Activated T-helper 2 cell treated with anti-CD3 and anti-CD28 coated beads, Interferon-gamma antibody, Interleukin-2, Interleukin-4, amounts not matched to agents 10 μg/mL and 5 μg/mL and 100 μg/mL, durations not matched to agents 14 hours and 24 hours and 36 hours (primary cell): ENCODE results near the gene S1PR2. TPM values are rescaled to one million over a fixed set of nuclear protein-coding genes. Genes with fewer than 3 reads are reported as not detected.
A peak's percentile ranks its signal among the peaks of the same experiment; 100 is the strongest.

Experiments used
- DNase-seq: peaks from one replicate; pipeline ENCODE4 v3.0.0; 2021; ENCODE audit warnings: low spot score
- H3K27ac Mint-ChIP-seq: one replicate; pipeline ENCODE4 v1.8.0; 2021; ENCODE audit warnings: mixed read lengths
- H3K27me3 Mint-ChIP-seq: one replicate; pipeline ENCODE4 v1.8.0; 2021; ENCODE audit warnings: low read depth, mixed read lengths
- H3K36me3 Mint-ChIP-seq: one replicate; pipeline ENCODE4 v1.8.0; 2021; ENCODE audit warnings: low read depth, mixed read lengths
- H3K4me1 Mint-ChIP-seq: one replicate; pipeline ENCODE4 v1.8.0; 2021; ENCODE audit warnings: low read depth, mixed read lengths
- H3K4me3 Mint-ChIP-seq: one replicate; pipeline ENCODE4 v1.8.0; 2021; ENCODE audit warnings: low read depth, mild to moderate bottlenecking, moderate library complexity, mixed read lengths
- H3K9me3 Mint-ChIP-seq: one replicate; pipeline ENCODE4 v1.8.0; 2021; ENCODE audit warnings: mixed read lengths
- intact Hi-C: fragments of 100-400 bp; cut with micrococcal nuclease; formaldehyde crosslinking; loops from one replicate; pipeline ENCODE4 v1.15.1; 2023
- total RNA-seq: library from RNA; stranded (reverse); gene quantifications from 2 replicates; pipeline ENCODE4 v1.2.3, GENCODE V29; 2022

S1PR2 gene, protein sequence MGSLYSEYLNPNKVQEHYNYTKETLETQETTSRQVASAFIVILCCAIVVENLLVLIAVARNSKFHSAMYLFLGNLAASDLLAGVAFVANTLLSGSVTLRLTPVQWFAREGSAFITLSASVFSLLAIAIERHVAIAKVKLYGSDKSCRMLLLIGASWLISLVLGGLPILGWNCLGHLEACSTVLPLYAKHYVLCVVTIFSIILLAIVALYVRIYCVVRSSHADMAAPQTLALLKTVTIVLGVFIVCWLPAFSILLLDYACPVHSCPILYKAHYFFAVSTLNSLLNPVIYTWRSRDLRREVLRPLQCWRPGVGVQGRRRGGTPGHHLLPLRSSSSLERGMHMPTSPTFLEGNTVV
- 10.1 and 10.8 TPM in 2 replicates for total RNA-seq

DNA sequence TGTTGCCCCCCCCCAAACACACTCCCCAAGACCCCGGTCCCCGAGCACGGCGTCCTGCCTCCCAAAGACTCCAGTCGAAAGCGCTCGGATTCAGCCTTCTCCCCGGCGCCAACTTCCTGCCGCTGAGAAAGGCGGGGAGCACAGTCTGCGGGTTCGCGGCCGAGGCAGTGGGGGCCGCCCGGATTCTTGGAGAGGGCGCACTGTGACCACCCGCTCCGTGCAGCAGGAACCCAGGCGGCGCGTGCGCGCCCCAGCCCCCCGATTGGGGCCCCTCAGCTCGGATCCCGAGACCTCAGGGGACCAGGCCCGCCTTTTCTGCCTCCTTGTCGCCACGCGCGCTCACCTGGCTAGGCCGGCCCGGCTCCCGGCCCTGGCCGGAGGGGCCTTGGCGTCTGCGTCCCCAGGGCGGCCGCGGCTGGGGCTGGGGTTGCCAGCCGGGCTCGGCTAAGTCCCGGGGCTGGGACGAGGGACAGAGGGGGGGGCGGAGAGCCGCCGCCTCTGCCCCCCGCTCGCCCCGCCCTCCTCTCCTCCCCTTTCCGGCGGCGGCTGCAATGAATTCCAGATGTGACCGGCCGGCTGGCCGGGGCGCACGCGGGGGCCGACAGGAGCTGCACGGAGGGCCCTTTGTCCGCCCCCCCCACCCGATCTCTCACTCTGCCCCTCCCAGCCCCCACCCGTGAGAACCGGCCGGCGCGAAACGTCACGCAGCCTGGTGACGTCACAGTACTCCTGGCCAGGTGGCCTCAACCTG lies at the start of gene S1PR2:
TSS of gene S1PR2 (minus strand) at position 471 of the 751 bp plus-strand sequence. CDS start 6,426 bp downstream, outside the sequence.
- H3K9me3 Mint-ChIP-seq, result no peaks in the 10 kb centered on the region
- H3K27me3 Mint-ChIP-seq, result no peaks in the 10 kb centered on the region
- peak; percentile 51 for DNase-seq
- H3K27ac Mint-ChIP-seq, result peak within 1 kb of the TSS; percentile 62
- H3K4me1 Mint-ChIP-seq, result peaks cover 16% of the 10 kb centered on the region
- H3K36me3 Mint-ChIP-seq, result no peaks in the 10 kb centered on the region
- H3K4me3 Mint-ChIP-seq, result peak within 1 kb of the TSS; percentile 83
- intact Hi-C loops, result loop anchor here (2.0 kb wide), 1 partner anchor 36 kb away; the partner anchor contains the start of gene DNMT1

DNA sequence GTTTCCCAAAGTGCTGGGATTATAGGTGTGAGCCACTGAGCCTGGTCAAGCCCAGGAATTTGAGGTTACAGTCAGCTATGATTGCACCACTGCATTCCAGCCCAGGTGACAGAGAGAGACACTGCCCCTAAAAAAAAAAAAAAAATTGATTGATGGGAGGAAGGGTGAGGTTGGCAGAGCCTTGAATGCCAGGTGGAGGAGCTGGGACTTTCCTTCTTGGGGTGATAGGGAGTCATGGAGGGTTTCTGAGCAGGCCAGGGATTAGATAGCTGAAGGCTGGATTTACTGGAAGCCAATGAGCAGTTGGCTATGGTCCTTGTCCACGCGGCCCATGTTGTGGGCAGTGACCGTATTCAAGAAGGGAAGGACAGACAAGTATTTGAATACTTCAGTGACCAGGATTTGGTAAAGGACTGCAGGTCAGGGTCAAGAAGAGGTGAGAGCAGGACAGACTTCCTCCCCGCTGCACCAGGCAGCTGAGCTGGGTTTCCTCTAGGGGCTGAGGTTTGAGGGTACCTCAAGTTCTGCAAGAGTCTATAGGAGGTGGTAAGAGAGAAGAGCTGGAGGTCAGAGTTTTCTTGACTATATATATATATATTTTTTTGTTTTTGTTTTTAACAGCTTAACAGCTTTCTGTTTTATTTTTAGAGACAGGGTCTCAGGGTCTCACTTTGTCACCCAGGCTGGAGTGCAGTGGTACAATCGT lies 48.8 kb upstream of the S1PR2 start:
- intact Hi-C loops, result no loop called here
- no peak overlapping the region for H3K4me3 Mint-ChIP-seq
- H3K9me3 Mint-ChIP-seq, result no peaks in the 10 kb centered on the region
- DNase-seq, result no peak
- no peaks in the 10 kb centered on the region for H3K27me3 Mint-ChIP-seq
- H3K27ac Mint-ChIP-seq, result peak overlapping the region; percentile 30
- H3K36me3 Mint-ChIP-seq, result peaks cover 73% of the 10 kb centered on the region
- peaks cover 17% of the 10 kb centered on the region for H3K4me1 Mint-ChIP-seq

DNA sequence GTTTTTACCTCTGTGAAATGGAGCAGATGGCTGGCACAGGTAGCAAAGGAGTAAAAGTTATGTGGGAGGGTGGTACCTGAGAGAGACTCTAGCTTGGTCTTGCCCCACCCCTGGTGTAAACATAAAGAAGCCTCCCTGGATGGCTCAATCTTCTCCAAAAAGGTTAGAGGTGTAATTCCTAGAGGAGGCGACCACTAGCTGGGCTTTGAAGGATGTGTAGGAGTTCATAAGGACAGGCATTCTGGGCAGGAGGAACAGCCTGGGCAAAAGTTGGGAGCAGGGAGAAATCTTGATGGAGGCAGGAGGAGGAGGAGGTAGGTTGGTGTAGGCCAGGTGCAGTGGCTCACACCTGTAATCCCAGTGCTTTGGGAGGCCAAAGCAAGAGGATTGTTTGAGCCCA lies 47.8 kb upstream of the S1PR2 start:
- H3K27ac Mint-ChIP-seq, result peak overlapping the region; percentile 52
- no peak overlapping the region for H3K4me3 Mint-ChIP-seq
- H3K9me3 Mint-ChIP-seq, result no peaks in the 10 kb centered on the region
- peaks cover 71% of the 10 kb centered on the region for H3K36me3 Mint-ChIP-seq
- H3K4me1 Mint-ChIP-seq, result peaks cover 19% of the 10 kb centered on the region
- intact Hi-C loops, result no loop called here
- H3K27me3 Mint-ChIP-seq, result no peaks in the 10 kb centered on the region
- DNase-seq, result no peak

DNA sequence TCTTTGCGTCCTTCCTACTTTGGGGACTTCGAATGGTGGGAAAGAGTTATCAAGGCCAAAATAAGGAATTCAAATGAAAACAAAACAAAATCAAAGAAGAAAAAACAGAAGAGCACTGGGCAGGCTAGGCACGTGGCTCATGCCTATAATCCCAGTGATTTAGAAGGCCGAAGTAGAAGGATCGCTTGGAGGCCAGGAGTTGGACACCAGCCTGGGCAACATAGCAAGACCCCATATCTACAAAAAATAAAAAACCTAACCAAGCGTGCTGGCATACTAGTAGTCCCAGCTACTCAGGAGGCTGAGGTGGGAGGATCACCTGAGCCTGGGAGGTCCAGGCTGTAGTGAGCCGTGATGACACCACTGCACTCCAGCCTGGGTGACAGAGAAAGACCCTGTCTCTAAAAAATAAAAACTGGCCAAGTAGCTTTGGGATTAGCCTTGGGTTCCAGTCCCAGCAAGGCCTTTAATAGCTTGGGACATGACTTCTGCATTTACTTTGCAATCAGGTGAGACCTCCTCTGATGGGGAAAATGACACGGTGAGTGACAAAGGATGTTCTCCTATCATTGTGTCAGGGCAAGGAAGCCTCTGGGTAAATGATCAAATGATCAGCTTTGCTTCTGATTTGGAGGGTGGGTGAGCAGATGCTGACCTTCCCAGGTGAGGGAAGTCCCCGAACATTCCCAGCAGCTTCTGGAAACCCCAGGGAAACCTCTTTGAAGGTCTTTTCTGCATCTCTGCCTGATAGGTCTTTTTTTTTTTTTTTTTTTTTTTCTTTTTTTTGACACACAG lies 46.9 kb upstream of the S1PR2 start:
- intact Hi-C loops, result no loop called here
- Mint-ChIP-seq H3K4me1 (peaks cover 20% of the 10 kb centered on the region), H3K36me3 (peaks cover 64% of the 10 kb centered on the region), H3K27ac (no peak overlapping the region), H3K4me3 (peak overlapping the region; percentile 39), H3K9me3 (no peaks in the 10 kb centered on the region), H3K27me3 (no peaks in the 10 kb centered on the region)
- DNase-seq, result no peak

DNA sequence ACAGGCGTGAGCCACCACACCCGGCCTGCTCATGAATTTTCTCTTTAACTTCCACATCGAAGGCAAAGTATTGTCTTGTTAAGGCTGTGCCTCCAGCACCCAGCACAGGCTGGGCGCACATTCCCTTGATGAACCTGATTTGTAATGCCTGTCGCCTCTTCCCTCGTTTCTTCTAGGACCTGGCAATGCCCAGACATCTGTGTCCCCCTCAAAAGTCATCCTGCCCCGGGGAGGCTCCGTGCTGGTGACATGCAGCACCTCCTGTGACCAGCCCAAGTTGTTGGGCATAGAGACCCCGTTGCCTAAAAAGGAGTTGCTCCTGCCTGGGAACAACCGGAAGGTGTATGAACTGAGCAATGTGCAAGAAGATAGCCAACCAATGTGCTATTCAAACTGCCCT lies 43.5 kb upstream of the S1PR2 start:
- Mint-ChIP-seq H3K27me3 (no peaks in the 10 kb centered on the region), H3K36me3 (peaks cover 60% of the 10 kb centered on the region), H3K4me3 (no peak overlapping the region), H3K27ac (no peak overlapping the region), H3K4me1 (peaks cover 24% of the 10 kb centered on the region), H3K9me3 (no peaks in the 10 kb centered on the region)
- no peak for DNase-seq
- intact Hi-C loops, result no loop called here

DNA sequence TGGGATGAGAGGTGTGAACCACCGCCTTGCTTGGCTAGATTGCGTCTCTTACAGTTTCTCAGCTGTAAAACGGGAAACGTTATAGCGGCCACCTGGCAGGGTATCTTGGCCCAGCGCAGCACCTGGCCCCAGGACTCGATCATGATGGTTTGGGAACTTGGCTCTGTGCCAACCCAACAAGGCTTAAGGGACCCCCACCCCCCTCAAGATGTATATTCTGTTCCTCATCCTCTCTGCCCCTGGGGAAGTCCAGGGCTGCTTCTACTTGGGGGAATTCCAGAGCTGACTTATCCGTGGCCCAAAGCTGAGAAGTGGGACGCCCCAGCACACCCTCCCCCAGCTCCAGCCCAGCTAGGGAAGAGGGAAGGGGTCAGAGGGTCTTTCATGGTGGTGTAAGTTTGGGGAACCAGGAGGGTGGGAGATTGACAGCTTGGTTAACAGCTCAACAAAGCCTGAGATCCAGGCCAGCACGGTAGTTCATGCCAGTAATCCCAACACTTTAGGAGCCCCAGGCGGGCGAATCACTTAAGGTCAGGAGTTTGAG lies 40.5 kb upstream of the S1PR2 start:
- no peak for DNase-seq
- H3K36me3 Mint-ChIP-seq, result peaks cover 33% of the 10 kb centered on the region
- H3K4me3 Mint-ChIP-seq, result peak overlapping the region; percentile 87
- H3K27me3 Mint-ChIP-seq, result no peaks in the 10 kb centered on the region
- no peaks in the 10 kb centered on the region for H3K9me3 Mint-ChIP-seq
- peaks cover 19% of the 10 kb centered on the region for H3K4me1 Mint-ChIP-seq
- peak overlapping the region; percentile 94 for H3K27ac Mint-ChIP-seq
- intact Hi-C loops, result loop anchor here (2.0 kb wide), 3 partner anchors 15 to 109 kb away; partner anchors contain the start of genes ICAM4, RAVER1 and TYK2

DNA sequence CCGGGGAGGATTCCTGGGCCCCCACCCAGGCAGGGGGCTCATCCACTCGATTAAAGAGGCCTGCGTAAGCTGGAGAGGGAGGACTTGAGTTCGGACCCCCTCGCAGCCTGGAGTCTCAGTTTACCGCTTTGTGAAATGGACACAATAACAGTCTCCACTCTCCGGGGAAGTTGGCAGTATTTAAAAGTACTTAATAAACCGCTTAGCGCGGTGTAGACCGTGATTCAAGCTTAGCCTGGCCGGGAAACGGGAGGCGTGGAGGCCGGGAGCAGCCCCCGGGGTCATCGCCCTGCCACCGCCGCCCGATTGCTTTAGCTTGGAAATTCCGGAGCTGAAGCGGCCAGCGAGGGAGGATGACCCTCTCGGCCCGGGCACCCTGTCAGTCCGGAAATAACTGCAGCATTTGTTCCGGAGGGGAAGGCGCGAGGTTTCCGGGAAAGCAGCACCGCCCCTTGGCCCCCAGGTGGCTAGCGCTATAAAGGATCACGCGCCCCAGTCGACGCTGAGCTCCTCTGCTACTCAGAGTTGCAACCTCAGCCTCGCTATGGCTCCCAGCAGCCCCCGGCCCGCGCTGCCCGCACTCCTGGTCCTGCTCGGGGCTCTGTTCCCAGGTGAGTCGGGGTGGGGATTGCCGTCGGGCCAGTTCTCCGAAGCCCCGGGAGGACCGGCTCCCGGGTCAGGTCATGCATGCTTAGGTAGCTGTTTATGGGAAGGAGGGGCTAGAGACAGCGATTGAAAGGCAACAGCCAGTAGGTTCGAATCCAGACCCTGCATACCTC lies 39.7 kb upstream of the S1PR2 start, which contains the start of gene ICAM1:
TSS of gene ICAM1 (plus strand) at position 505 of the 779 bp plus-strand sequence. CDS start at position 545, 40 bp downstream.
- DNase-seq, result peak; percentile 75
- Mint-ChIP-seq H3K9me3 (no peaks in the 10 kb centered on the region), H3K27me3 (no peaks in the 10 kb centered on the region), H3K27ac (peak within 1 kb of the TSS; percentile 94), H3K4me3 (peak within 1 kb of the TSS; percentile 87), H3K36me3 (peaks cover 33% of the 10 kb centered on the region), H3K4me1 (peaks cover 20% of the 10 kb centered on the region)
- intact Hi-C loops, result loop anchor here (1.0 to 2.0 kb wide), 5 partner anchors 11 to 118 kb away; partner anchors contain the start of genes ICAM4, RAVER1 and TYK2

DNA sequence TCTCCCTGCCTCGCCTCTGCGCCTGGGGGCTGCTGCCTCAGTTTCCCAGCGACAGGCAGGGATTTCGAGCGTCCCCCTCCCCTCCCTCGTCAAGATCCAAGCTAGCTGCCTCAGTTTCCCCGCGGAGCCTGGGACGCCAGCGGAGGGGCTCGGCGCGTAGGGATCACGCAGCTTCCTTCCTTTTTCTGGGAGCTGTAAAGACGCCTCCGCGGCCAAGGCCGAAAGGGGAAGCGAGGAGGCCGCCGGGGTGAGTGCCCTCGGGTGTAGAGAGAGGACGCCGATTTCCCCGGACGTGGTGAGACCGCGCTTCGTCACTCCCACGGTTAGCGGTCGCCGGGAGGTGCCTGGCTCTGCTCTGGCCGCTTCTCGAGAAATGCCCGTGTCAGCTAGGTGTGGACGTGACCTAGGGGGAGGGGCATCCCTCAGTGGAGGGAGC lies 39.1 kb upstream of the S1PR2 start:
- intact Hi-C loops, result loop anchor here (1.0 to 2.0 kb wide), 5 partner anchors 10 to 119 kb away; partner anchors contain the start of genes ICAM4, RAVER1 and TYK2
- H3K27ac Mint-ChIP-seq, result peak overlapping the region; percentile 94
- H3K27me3 Mint-ChIP-seq, result no peaks in the 10 kb centered on the region
- no peaks in the 10 kb centered on the region for H3K9me3 Mint-ChIP-seq
- H3K4me1 Mint-ChIP-seq, result peaks cover 20% of the 10 kb centered on the region
- DNase-seq, result peak; percentile 75
- peak overlapping the region; percentile 87 for H3K4me3 Mint-ChIP-seq
- H3K36me3 Mint-ChIP-seq, result peaks cover 29% of the 10 kb centered on the region

DNA sequence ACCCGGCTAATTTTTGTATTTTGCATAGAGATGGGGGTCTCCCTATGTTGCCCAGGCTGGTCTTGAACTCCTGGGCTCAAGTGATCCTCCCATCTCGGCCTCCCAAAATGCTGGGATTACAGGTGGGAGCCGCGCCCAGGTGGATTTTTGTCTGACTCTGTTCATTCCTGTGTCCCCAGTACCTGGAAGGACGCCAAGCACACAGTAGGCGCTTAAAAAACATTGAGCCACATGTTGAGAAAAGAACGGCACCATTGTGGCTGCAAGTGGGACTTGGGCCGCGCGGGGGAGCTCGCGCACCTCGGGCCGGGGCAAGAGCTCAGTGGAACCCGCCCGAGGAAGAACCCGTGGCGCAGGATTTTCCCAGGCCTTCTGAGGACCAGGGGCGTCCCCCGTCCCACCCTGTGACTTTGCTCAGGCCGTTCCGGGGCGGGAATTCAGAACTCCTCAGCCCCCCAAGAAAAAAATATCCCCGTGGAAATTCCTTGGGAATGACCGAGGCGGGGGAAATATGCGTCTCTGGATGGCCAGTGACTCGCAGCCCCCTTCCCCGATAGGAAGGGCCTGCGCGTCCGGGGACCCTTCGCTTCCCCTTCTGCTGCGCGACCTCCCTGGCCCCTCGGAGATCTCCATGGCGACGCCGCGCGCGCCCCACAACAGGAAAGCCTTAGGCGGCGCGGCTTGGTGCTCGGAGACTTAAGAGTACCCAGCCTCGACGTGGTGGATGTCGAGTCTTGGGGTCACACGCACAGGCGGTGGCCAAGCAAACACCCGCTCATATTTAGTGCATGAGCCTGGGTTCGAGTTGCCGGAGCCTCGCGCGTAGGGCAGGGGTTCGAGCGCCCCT lies 38.4 kb upstream of the S1PR2 start:
- peaks cover 17% of the 10 kb centered on the region for H3K4me1 Mint-ChIP-seq
- no peaks in the 10 kb centered on the region for H3K27me3 Mint-ChIP-seq
- peak overlapping the region; percentile 87 for H3K4me3 Mint-ChIP-seq
- H3K9me3 Mint-ChIP-seq, result no peaks in the 10 kb centered on the region
- intact Hi-C loops, result loop anchor here (1.0 to 2.0 kb wide), 5 partner anchors 9 to 120 kb away; partner anchors contain the start of genes ICAM4, RAVER1 and TYK2
- peaks cover 23% of the 10 kb centered on the region for H3K36me3 Mint-ChIP-seq
- DNase-seq, result peak; percentile 84
- H3K27ac Mint-ChIP-seq, result peak overlapping the region; percentile 94

DNA sequence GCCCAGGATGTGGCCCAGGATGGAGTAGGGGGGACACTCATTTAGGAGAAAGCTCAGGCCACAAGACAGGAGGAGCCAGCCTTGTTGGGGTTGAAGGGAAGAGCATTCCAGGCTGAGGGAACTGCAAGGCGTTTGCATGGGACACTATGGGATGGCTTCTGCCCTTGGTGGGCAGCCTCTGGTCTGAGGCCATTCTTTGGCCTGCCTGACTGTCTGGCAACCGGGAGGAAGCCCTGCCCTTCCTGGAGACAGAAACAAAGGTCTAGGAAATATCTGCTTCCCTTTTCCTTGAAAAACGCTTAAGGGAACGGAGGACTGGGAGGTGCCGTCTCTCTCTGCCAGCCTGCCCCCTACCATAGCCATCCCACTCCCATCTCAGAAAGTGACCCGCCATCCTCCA lies 36.9 kb upstream of the S1PR2 start:
- H3K36me3 Mint-ChIP-seq, result peaks cover 16% of the 10 kb centered on the region
- intact Hi-C loops, result no loop called here
- H3K9me3 Mint-ChIP-seq, result no peaks in the 10 kb centered on the region
- H3K27me3 Mint-ChIP-seq, result no peaks in the 10 kb centered on the region
- no peak overlapping the region for H3K27ac Mint-ChIP-seq
- H3K4me1 Mint-ChIP-seq, result peaks cover 14% of the 10 kb centered on the region
- no peak overlapping the region for H3K4me3 Mint-ChIP-seq
- DNase-seq, result no peak
